DND-41 (cell line): ENCODE data around the gene SOWAHA.
A peak's percentile ranks its signal among the peaks of the same experiment; 100 is the strongest.

Experiments used
- ATAC-seq: fragments of 200-7000 bp; cut with Tn5 transposase; 3 replicates; pipeline ENCODE4 v1.9.1; 2021; ENCODE audit warnings: low read depth; ENCODE audit not compliant: insufficient read depth
- DNase-seq: peaks from one replicate; pipeline ENCODE4 v3.0.0-alpha.2; 2020
- H2AFZ ChIP-seq: 2 replicates; pipeline ENCODE4 v1.6.0; 2012; ENCODE audit warnings: low read depth, low read length
- H3K27ac ChIP-seq: 2 replicates; pipeline ENCODE4 v1.5.1; 2012; ENCODE audit warnings: low read length, inconsistent platforms
- H3K27me3 ChIP-seq: fragments of 200-600 bp; sonication (generic); 2 replicates; pipeline ENCODE4 v1.6.0; 2012; ENCODE audit warnings: low read length, mild to moderate bottlenecking, inconsistent platforms; ENCODE audit not compliant: insufficient read depth, poor library complexity
- H3K36me3 ChIP-seq: 2 replicates; pipeline ENCODE4 v1.5.1; 2012; ENCODE audit warnings: low read length, inconsistent platforms; ENCODE audit not compliant: insufficient read depth
- H3K4me1 ChIP-seq: 2 replicates; pipeline ENCODE4 v1.5.1; 2012; ENCODE audit warnings: mild to moderate bottlenecking, low read length; ENCODE audit not compliant: insufficient read depth
- H3K4me2 ChIP-seq: 2 replicates; pipeline ENCODE4 v1.6.0; 2012; ENCODE audit warnings: mild to moderate bottlenecking, moderate library complexity, low read length, inconsistent platforms; ENCODE audit not compliant: insufficient read depth
- H3K4me3 ChIP-seq, 2 experiments: fragments of 200-600 bp in 1 of 2; shearing (Covaris generic) in 1 of 2; 2 replicates each; pipeline ENCODE4 v1.5.1; 2012 to 2016; ENCODE audit warnings: inconsistent platforms in 2 of 2, low read length in 2 of 2, mild to moderate bottlenecking in 2 of 2, low read depth in 1 of 2, moderate library complexity in 1 of 2
- H3K79me2 ChIP-seq: 2 replicates; pipeline ENCODE4 v1.6.0; 2012; ENCODE audit warnings: low read length, inconsistent platforms; ENCODE audit not compliant: insufficient read depth
- H3K9ac ChIP-seq: 2 replicates; pipeline ENCODE4 v1.6.0; 2012; ENCODE audit warnings: low read depth, mild to moderate bottlenecking, inconsistent platforms, low read length, moderate library complexity
- H3K9me3 ChIP-seq: 2 replicates; pipeline ENCODE4 v1.5.1; 2012; ENCODE audit warnings: low read length, moderate library complexity, mild to moderate bottlenecking, inconsistent platforms; ENCODE audit not compliant: insufficient read depth, severe bottlenecking
- H4K20me1 ChIP-seq: 2 replicates; pipeline ENCODE4 v1.6.0; 2012; ENCODE audit warnings: low read length; ENCODE audit not compliant: insufficient read depth
- CTCF ChIP-seq: IDR thresholded peaks from 2 replicates; pipeline ENCODE4 v1.5.1; 2012; ENCODE audit warnings: borderline replicate concordance, low read length, moderate library complexity, mild to moderate bottlenecking; ENCODE audit not compliant: poor library complexity, severe bottlenecking; ENCODE audit errors: extremely low read depth
- EZH2 ChIP-seq: IDR thresholded peaks from 3 replicates; pipeline ENCODE4 v1.6.1; 2012; ENCODE audit warnings: borderline replicate concordance, low read depth, mild to moderate bottlenecking, moderate library complexity, low read length, inconsistent platforms; ENCODE audit not compliant: severe bottlenecking

SOWAHA gene

GRCh38 chr5:132778129-132778528 lies 35.0 kb upstream of the SOWAHA start:
- peaks cover 9% of the 10 kb centered on the region; the same call in 1 of the 2 replicates for H4K20me1 ChIP-seq
- ATAC-seq (no peak), DNase-seq (no peak)
- H3K9me3 ChIP-seq: no peaks in the 10 kb centered on the region
- peaks cover 33% of the 10 kb centered on the region for H3K4me1 ChIP-seq
- H3K79me2 ChIP-seq: peaks cover 24% of the 10 kb centered on the region
- TF ChIP-seq EZH2 (no peak), CTCF (no peak)
- H2AFZ ChIP-seq: peak overlapping the region; percentile 99
- H3K4me3 ChIP-seq: peak overlapping the region in 1 of 2 experiments; percentile 73; a peak in 2 of 4 replicates
- H3K4me2 ChIP-seq: peak overlapping the region; percentile 96
- H3K9ac ChIP-seq: no peak overlapping the region
- H3K27ac ChIP-seq: no peak overlapping the region
- H3K27me3 ChIP-seq: peaks cover 18% of the 10 kb centered on the region
- no peaks in the 10 kb centered on the region for H3K36me3 ChIP-seq

GRCh38 chr5:132778856-132779255 lies 34.2 kb upstream of the SOWAHA start:
- H3K36me3 ChIP-seq: no peaks in the 10 kb centered on the region
- H3K79me2 ChIP-seq: peaks cover 22% of the 10 kb centered on the region
- no peak overlapping the region for H2AFZ ChIP-seq
- H3K4me3 ChIP-seq: no peak overlapping the region
- no peak overlapping the region for H3K4me2 ChIP-seq
- no peaks in the 10 kb centered on the region for H3K9me3 ChIP-seq
- ATAC-seq (no peak), DNase-seq (no peak)
- H4K20me1 ChIP-seq: peaks cover 7% of the 10 kb centered on the region; the same call in 1 of the 2 replicates
- peaks cover 33% of the 10 kb centered on the region for H3K4me1 ChIP-seq
- H3K9ac ChIP-seq: no peak overlapping the region
- TF ChIP-seq EZH2 (no peak), CTCF (no peak)
- H3K27me3 ChIP-seq: peaks cover 18% of the 10 kb centered on the region
- H3K27ac ChIP-seq: no peak overlapping the region

GRCh38 chr5:132779961-132780360 lies 33.1 kb upstream of the SOWAHA start:
- Histone ChIP-seq H3K79me2 (peaks cover 16% of the 10 kb centered on the region), H4K20me1 (0 out of 2 replicates have a peak, but pooled peaks cover 3% of the 10 kb centered on the region), H3K27me3 (peaks cover 18% of the 10 kb centered on the region), H3K4me2 (no peak overlapping the region), H3K27ac (no peak overlapping the region), H3K36me3 (no peaks in the 10 kb centered on the region), H3K4me1 (peaks cover 32% of the 10 kb centered on the region), H3K9ac (no peak overlapping the region), H2AFZ (no peak overlapping the region), H3K4me3 (no peak overlapping the region), H3K9me3 (no peaks in the 10 kb centered on the region)
- ATAC-seq: no peak
- no peak for DNase-seq
- no peak for TF ChIP-seq EZH2
- no peak for TF ChIP-seq CTCF

GRCh38 chr5:132780577-132780976 lies 32.5 kb upstream of the SOWAHA start:
- no peak overlapping the region for H3K27ac ChIP-seq
- H3K79me2 ChIP-seq: peaks cover 11% of the 10 kb centered on the region
- no peaks in the 10 kb centered on the region for H3K36me3 ChIP-seq
- H3K9me3 ChIP-seq: no peaks in the 10 kb centered on the region
- H3K27me3 ChIP-seq: peaks cover 21% of the 10 kb centered on the region
- H3K4me2 ChIP-seq: no peak overlapping the region
- no peak overlapping the region for H3K9ac ChIP-seq
- ATAC-seq: no peak
- no peak for DNase-seq
- no peak overlapping the region for H2AFZ ChIP-seq
- no peak overlapping the region for H3K4me3 ChIP-seq
- peaks cover 26% of the 10 kb centered on the region for H3K4me1 ChIP-seq
- TF ChIP-seq EZH2: no peak
- TF ChIP-seq CTCF: no peak
- no peaks in the 10 kb centered on the region for H4K20me1 ChIP-seq
